Fibroblast of lung (primary cell): ENCODE results near the gene ZNF625. TPM values are rescaled to one million over a fixed set of nuclear protein-coding genes. Genes with fewer than 3 reads are reported as not detected.
"Not testable (repeated sequence)": the region's sequence is repeated elsewhere in the genome, so short reads cannot be mapped to it uniquely, and the experiment has no call there.

Experiments
- DNase-seq, 2 donors: peaks; one replicate each; pipeline versions ENCODE4 v3.0.0 to v3.0.0-alpha.2; 2010; ENCODE audit warnings: low read depth in 2 of 2
- H2AFZ ChIP-seq: 2 replicates; pipeline ENCODE4 v1.5.1; 2012; ENCODE audit warnings: low read length, control low read depth, inconsistent platforms
- H3K27ac ChIP-seq: 2 replicates; pipeline ENCODE4 v1.5.1; 2011; ENCODE audit warnings: low read length, control low read depth; ENCODE audit not compliant: insufficient read depth
- H3K27me3 ChIP-seq: 2 replicates; pipeline ENCODE4 v1.5.1; 2011; ENCODE audit warnings: mild to moderate bottlenecking, low read length; ENCODE audit not compliant: control insufficient read depth, insufficient read depth
- H3K36me3 ChIP-seq: 2 replicates; pipeline ENCODE4 v1.5.1; 2011; ENCODE audit warnings: low read length; ENCODE audit not compliant: control insufficient read depth, insufficient read depth
- H3K4me1 ChIP-seq: 2 replicates; pipeline ENCODE4 v1.5.1; 2011; ENCODE audit warnings: low read length; ENCODE audit not compliant: control insufficient read depth, insufficient read depth; ENCODE audit errors: extremely low read depth
- H3K4me2 ChIP-seq: 2 replicates; pipeline ENCODE4 v1.5.1; 2011; ENCODE audit warnings: low read length, control low read depth; ENCODE audit not compliant: insufficient read depth; ENCODE audit errors: extremely low read depth
- H3K4me3 ChIP-seq, 4 experiments: fragments of 200-600 bp in 1 of 4; sonication (generic) in 1 of 4; replicated peaks in 1 of 4; 2 replicates each; pipeline ENCODE4 v1.5.1; 2011 to 2016; ENCODE audit warnings: low read length in 4 of 4, low read depth in 3 of 4, mild to moderate bottlenecking in 3 of 4, control low read depth in 2 of 4, inconsistent platforms in 1 of 4, mixed read lengths in 1 of 4; ENCODE audit not compliant: insufficient read depth in 1 of 4; ENCODE audit errors: control extremely low read depth in 1 of 4
- H3K79me2 ChIP-seq: 2 replicates; pipeline ENCODE4 v1.5.1; 2012; ENCODE audit warnings: mild to moderate bottlenecking, low read length, inconsistent platforms; ENCODE audit not compliant: control insufficient read depth, insufficient read depth
- H3K9ac ChIP-seq: 2 replicates; pipeline ENCODE4 v1.5.1; 2011; ENCODE audit warnings: mild to moderate bottlenecking, low read length, control low read depth; ENCODE audit not compliant: insufficient read depth
- H3K9me3 ChIP-seq: 2 replicates; pipeline ENCODE4 v1.5.1; 2012; ENCODE audit warnings: low read depth, low read length; ENCODE audit not compliant: control insufficient read depth, insufficient read depth
- H4K20me1 ChIP-seq: 2 replicates; pipeline ENCODE4 v1.5.1; 2011; ENCODE audit warnings: low read length; ENCODE audit not compliant: control insufficient read depth, insufficient read depth; ENCODE audit errors: extremely low read depth
- EZH2 ChIP-seq: IDR thresholded peaks from 2 replicates; pipeline ENCODE4 v1.5.1; 2012; ENCODE audit warnings: low read length, control low read depth, mild to moderate bottlenecking; ENCODE audit errors: missing control alignments
- polyA plus RNA-seq, 2 donors: library from polyadenylated mRNA; depleted of rRNA in 1 of 2; stranded (reverse) in 1 of 2; unstranded in 1 of 2; fragments of >200 nt; gene quantifications; 2 replicates each; pipeline ENCODE4 v1.2.1, GENCODE V29; 2011 to 2012; ENCODE audit warnings: missing spikeins in 1 of 2
- total RNA-seq: library from RNA; depleted of rRNA; stranded (reverse); fragments of >200 nt; gene quantifications from 2 replicates; pipeline ENCODE4 v1.2.1, GENCODE V29; 2014
- TF ChIP-seq, protein P1 (sequence below), 2 donors: IDR thresholded peaks in 1 of 2; conservative IDR thresholded peaks in 1 of 2; 1 replicate in 1 of 2; 2 replicates in 1 of 2; pipeline ENCODE4 v1.5.1; 2011 to 2012; ENCODE audit warnings: low read length in 2 of 2, control low read depth in 1 of 2, inconsistent platforms in 1 of 2, low read depth in 1 of 2, mild to moderate bottlenecking in 1 of 2

The ZNF625 gene
- total and polyA plus RNA-seq, 2 donors (not counting 1 experiment from before 2014, with no cell fraction given) = 3.7 to 15.0 TPM

- no peak overlapping the region for H3K4me2 ChIP-seq
These were observed 43.8 kb downstream of the ZNF625 start for GRCh38 chr19:12112701-12113100.

DNA sequence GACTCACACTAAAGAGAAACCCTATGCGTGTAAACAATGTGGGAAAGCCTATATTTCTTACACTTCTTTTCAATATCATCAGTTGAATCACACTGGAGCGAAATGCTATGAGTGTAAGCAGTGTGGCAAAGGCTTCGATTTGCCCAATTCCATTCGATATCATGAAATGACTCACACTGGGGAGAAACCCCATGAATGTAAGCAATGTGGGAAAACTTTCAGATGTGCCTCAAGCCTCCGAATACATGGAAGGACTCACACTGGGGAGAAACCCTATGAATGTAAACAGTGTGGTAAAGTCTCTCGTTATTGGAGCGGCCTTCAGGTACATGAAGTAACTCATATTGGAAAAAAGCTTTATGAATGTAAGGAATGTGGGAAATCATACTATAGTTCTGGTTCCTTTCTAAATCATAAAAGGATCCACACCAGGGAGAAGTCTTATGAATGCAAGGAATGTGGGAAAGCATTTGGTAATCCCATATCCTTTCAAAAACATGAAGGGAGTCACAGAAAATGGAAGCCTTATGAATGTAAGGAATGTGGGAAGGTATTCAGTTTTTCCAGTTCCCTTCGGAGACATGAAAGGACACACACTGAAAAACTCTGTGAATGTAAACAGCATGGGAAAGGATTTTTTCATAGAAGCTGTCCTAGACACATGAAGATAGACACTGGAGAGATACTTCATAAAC is 44.4 kb downstream of the ZNF625 start:
- no peaks in the 10 kb centered on the region for H3K36me3 ChIP-seq
- H3K4me1 ChIP-seq = no peaks in the 10 kb centered on the region
- H3K4me2 ChIP-seq = no peak overlapping the region
- no peaks in the 10 kb centered on the region for H3K79me2 ChIP-seq
- no peak for DNase-seq
- no peak overlapping the region for H3K27ac ChIP-seq
- no peaks in the 10 kb centered on the region for H3K27me3 ChIP-seq
- no peaks in the 10 kb centered on the region for H3K9me3 ChIP-seq
- no peak for TF ChIP-seq EZH2
- TF ChIP-seq, protein P1, sequence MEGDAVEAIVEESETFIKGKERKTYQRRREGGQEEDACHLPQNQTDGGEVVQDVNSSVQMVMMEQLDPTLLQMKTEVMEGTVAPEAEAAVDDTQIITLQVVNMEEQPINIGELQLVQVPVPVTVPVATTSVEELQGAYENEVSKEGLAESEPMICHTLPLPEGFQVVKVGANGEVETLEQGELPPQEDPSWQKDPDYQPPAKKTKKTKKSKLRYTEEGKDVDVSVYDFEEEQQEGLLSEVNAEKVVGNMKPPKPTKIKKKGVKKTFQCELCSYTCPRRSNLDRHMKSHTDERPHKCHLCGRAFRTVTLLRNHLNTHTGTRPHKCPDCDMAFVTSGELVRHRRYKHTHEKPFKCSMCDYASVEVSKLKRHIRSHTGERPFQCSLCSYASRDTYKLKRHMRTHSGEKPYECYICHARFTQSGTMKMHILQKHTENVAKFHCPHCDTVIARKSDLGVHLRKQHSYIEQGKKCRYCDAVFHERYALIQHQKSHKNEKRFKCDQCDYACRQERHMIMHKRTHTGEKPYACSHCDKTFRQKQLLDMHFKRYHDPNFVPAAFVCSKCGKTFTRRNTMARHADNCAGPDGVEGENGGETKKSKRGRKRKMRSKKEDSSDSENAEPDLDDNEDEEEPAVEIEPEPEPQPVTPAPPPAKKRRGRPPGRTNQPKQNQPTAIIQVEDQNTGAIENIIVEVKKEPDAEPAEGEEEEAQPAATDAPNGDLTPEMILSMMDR (conservative IDR thresholded peaks at IDR 0.05 in 1 of 2, IDR thresholded peaks at IDR 0.05 in 1 of 2; ENCODE audit: low read depth in 1 of 2, low read length in 2 of 2) = no peak
- H3K9ac ChIP-seq = no peak overlapping the region
- H3K4me3 ChIP-seq = no peak overlapping the region
- H4K20me1 ChIP-seq = no peaks in the 10 kb centered on the region
- no peak overlapping the region for H2AFZ ChIP-seq

More at GRCh38 chr19:12112701-12113100, 43.8 kb downstream of the ZNF625 start:
- no peaks in the 10 kb centered on the region for H4K20me1 ChIP-seq
- no peak overlapping the region for H3K4me3 ChIP-seq
- no peak for DNase-seq
- no peaks in the 10 kb centered on the region for H3K36me3 ChIP-seq
- TF ChIP-seq EZH2 = no peak
- TF ChIP-seq, protein P1 (conservative IDR thresholded peaks at IDR 0.05 in 1 of 2, IDR thresholded peaks at IDR 0.05 in 1 of 2; ENCODE audit: low read depth in 1 of 2, low read length in 2 of 2) = no peak
- H2AFZ ChIP-seq = no peak overlapping the region
- no peaks in the 10 kb centered on the region for H3K27me3 ChIP-seq
- no peaks in the 10 kb centered on the region for H3K79me2 ChIP-seq
- H3K27ac ChIP-seq = no peak overlapping the region
- H3K4me1 ChIP-seq = no peaks in the 10 kb centered on the region
- no peaks in the 10 kb centered on the region for H3K9me3 ChIP-seq
- no peak overlapping the region for H3K9ac ChIP-seq

DNA sequence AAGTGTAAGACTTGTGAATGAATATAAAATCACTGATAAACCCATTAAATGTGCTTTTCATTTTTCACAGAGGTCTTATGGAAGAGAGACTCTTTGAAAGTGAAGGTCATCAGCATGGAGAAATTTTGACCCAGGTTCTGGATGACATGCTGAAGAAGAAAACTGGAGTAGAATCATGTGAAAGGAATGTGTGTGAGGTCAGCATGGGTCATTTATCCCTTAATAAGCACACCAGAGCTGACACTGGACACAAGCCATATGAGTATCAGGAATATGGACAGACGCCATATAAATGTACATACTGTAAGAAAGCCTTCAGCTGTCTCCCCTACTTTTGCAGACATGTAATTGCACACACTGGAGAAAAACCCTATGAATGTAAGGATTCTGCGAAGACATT is 45.4 kb downstream of the ZNF625 start:
- TF ChIP-seq, protein P1 (conservative IDR thresholded peaks at IDR 0.05 in 1 of 2, IDR thresholded peaks at IDR 0.05 in 1 of 2; ENCODE audit: low read depth in 1 of 2, low read length in 2 of 2) = no peak
- TF ChIP-seq EZH2 = no peak
- Histone ChIP-seq H2AFZ (no peak overlapping the region), H3K27me3 (no peaks in the 10 kb centered on the region), H3K4me2 (no peak overlapping the region), H3K4me1 (no peaks in the 10 kb centered on the region), H3K36me3 (no peaks in the 10 kb centered on the region), H3K4me3 (no peak overlapping the region), H3K79me2 (no peaks in the 10 kb centered on the region), H3K9me3 (no peaks in the 10 kb centered on the region), H3K9ac (no peak overlapping the region), H3K27ac (no peak overlapping the region), H4K20me1 (no peaks in the 10 kb centered on the region)
- no peak for DNase-seq

DNA sequence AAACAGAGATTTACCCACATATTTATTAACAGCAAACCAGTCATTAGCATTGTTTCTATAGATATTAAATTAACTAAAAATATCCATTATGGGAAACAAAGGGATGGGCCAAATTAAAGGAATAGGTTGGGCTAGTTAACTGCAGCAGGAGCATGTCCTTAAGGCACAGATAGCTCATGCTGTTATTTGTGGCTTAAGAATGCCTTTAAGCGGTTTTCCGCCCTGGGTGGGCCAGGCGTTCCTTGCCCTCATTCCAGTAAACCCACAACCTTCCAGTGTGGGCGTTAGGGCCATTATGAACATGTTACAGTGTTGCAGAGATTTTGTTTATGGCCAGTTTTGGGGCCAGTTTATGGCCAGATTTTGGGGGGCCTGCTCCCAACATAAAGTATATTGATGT is 52.6 kb downstream of the ZNF625 start:
- not testable (repeated sequence) for H3K27me3 ChIP-seq, H3K79me2 ChIP-seq, DNase-seq, H3K27ac ChIP-seq, H3K36me3 ChIP-seq, H3K9ac ChIP-seq, H3K9me3 ChIP-seq, H2AFZ ChIP-seq, H4K20me1 ChIP-seq, H3K4me3 ChIP-seq, H3K4me1 ChIP-seq, H3K4me2 ChIP-seq
